GM13976 (cell line): ENCODE measurements around the gene FOXP3.

Source experiments
- DNase-seq: peaks from one replicate; pipeline ENCODE4 v3.0.0; 2012; ENCODE audit warnings: low spot score
- CTCF ChIP-seq: IDR thresholded peaks from 2 replicates; pipeline ENCODE4 v1.5.1; 2012; ENCODE audit warnings: borderline replicate concordance, mild to moderate bottlenecking; ENCODE audit not compliant: insufficient read depth; ENCODE audit errors: extremely low read depth, missing control alignments, control extremely low read depth
- in situ Hi-C: fragments of 300-500 bp; cut with MboI; formaldehyde crosslinking; loops from one replicate; pipeline ENCODE4 v1.12.0; 2022; ENCODE audit warnings: low sequenced_read_pairs, mixed read lengths, inconsistent platforms; ENCODE audit not compliant: unreplicated experiment

Gene FOXP3

DNA sequence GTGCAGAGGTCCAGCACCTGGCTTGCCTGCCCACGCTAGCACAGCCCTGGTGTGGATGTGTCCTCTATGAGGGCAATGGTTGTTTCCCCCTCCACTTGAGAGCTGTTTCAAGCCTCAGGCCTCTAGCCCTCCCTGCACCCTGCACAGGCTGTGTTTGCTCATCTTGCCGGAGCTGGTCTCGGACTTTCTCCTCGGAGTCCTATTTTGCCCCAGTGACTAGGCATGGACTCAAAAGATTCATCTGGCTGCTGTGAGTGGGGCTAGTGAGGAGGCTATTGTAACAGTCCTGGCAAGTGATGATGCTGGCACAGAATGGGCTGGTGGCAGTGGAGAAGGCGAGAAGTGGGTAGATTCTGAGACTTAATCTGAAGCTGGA, 5.8 kb downstream of the FOXP3 start:
- in situ Hi-C loops, result no loop called here
- TF ChIP-seq CTCF, result no peak
- DNase-seq, result no peak

GRCh38 chrX:49257846-49258748, 6.4 kb downstream of the FOXP3 start:
- in situ Hi-C loops, result no loop called here
- DNase-seq, result no peak
- no peak for TF ChIP-seq CTCF

- in situ Hi-C loops, result no loop called here
- no peak for TF ChIP-seq CTCF
- no peak for DNase-seq
These were observed 7.3 kb downstream of the FOXP3 start for GRCh38 chrX:49257074-49257790.

DNA sequence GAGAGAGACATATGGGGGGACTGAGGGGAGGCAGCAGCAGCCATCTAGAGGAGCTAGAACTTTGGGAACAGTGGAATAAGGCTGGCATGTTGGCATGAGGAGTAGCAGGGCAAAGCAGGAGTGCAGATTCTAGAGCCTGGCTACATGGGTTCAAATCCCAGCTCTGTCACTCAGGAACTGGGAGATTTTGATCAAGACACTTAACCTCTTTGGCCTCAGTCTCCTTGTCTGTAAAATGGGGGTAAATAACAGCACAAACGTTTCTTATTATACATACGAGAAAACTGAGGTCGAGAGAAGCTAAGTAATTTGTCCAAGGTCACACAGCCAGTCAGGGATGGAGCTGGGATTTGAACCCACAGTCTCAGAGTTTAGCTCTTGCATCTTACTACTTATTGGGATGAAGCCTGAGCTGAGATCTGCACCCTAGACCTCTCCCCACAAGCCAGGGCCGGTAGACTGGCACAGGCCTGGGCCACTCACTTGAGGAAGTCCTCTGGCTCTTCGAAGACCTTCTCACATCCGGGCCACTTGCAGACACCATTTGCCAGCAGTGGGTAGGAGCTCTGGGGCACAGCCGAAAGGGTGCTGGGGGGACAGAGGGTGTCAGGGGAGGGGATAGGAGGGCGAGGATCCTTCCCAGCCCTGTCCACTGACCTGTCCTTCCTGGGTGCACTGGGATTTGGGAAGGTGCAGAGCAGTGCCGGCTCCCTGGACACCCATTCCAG, 8.1 kb downstream of the FOXP3 start:
- in situ Hi-C loops, result no loop called here
- DNase-seq, result no peak
- TF ChIP-seq CTCF, result no peak

- DNase-seq, result no peak
- no peak for TF ChIP-seq CTCF
- in situ Hi-C loops, result no loop called here
These were observed 9.9 kb downstream of the FOXP3 start for GRCh38 chrX:49254639-49255038.

DNA sequence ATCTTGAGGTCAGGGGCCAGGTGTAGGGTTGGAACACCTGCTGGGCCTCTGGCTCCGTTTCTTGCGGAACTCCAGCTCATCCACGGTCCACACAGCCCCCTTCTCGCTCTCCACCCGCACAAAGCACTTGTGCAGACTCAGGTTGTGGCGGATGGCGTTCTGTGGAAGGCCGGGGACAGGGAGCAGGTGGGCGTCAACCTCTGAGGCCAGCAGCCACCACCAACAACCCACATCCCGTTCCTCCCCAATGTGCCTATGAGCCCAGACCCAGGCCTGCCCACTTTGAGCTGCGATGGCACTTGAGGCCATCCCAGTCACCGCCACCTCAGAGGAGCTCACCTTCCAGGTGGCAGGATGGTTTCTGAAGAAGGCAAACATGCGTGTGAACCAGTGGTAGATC, 13.2 kb downstream of the FOXP3 start:
- no peak for DNase-seq
- TF ChIP-seq CTCF, result no peak
- in situ Hi-C loops, result no loop called here
